HFF-Myc (cell line): ENCODE data around the gene ST8SIA4.

Experiments used
- DNase-seq: peaks from one replicate; pipeline ENCODE4 v3.0.0-alpha.2; 2011; ENCODE audit warnings: low read depth; ENCODE audit errors: extremely low read depth
- H3K4me3 ChIP-seq: replicated peaks from 2 replicates; pipeline ENCODE4 v1.5.1; 2011; ENCODE audit warnings: low read depth, mild to moderate bottlenecking, control low read depth, low read length
- TF ChIP-seq, protein P1 (sequence below): IDR thresholded peaks from 2 replicates; pipeline ENCODE4 v1.5.1; 2012; ENCODE audit warnings: mild to moderate bottlenecking, low read depth, low read length, control low read depth; ENCODE audit errors: missing control alignments

Gene ST8SIA4

DNA sequence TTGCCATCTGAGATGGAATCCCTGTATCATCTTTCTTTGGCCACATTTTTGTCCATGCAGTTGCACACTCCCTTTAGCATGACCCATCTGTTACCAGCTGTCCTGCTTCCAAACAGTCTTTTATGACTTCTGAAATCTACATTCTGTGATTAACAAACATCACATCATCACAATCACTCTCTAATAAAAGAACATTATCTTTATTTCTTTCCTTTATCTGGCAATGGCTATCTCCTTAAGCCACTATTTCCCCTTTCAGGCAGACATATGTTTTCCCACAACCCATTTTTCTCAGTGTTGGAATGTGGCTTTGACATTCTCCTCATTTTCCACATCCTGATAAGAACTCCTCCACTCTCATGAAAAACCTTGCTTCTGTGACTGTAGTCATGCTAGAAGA lies 141.0 kb downstream of the ST8SIA4 start:
- no peak overlapping the region for H3K4me3 ChIP-seq
- TF ChIP-seq, protein P1, sequence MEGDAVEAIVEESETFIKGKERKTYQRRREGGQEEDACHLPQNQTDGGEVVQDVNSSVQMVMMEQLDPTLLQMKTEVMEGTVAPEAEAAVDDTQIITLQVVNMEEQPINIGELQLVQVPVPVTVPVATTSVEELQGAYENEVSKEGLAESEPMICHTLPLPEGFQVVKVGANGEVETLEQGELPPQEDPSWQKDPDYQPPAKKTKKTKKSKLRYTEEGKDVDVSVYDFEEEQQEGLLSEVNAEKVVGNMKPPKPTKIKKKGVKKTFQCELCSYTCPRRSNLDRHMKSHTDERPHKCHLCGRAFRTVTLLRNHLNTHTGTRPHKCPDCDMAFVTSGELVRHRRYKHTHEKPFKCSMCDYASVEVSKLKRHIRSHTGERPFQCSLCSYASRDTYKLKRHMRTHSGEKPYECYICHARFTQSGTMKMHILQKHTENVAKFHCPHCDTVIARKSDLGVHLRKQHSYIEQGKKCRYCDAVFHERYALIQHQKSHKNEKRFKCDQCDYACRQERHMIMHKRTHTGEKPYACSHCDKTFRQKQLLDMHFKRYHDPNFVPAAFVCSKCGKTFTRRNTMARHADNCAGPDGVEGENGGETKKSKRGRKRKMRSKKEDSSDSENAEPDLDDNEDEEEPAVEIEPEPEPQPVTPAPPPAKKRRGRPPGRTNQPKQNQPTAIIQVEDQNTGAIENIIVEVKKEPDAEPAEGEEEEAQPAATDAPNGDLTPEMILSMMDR = no peak
- no peak for DNase-seq

DNA sequence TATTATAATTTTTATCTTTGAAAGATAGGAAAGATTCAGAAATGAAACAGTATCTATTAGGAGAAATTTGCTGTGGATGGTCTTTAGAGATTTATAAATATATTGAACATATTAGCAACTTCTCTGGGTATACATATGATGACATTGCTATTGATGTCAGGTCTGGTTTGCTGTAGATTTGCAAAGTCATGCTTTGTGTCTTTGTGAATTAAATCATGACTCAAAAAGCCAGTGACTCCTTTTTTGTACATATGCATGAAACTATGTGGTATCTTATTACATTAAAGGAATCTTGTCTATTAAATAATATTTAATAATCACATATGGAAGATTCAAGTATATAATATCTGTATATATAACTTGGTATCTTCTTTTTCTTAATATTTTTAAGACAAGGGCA lies 141.9 kb downstream of the ST8SIA4 start:
- TF ChIP-seq, protein P1 = no peak
- DNase-seq = no peak
- H3K4me3 ChIP-seq = no peak overlapping the region

DNA sequence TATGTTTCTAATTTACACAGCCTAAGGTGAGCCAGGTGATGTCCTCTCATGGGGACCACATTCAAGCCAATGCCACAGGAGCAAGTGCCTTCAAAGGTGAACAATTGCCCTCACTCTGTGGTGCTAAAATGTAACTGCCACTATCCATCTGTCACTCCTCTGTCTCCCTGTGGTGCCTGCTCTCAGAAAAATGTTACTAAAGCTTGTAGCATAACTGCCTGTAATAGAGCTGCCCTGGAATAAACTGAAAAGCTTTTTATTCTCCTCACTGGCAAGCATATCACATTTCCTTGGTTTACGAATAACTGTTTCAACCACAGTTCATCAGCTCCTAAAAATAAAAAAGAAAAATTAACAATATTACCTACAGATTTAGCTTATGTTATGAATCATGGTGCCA lies 142.4 kb downstream of the ST8SIA4 start:
- H3K4me3 ChIP-seq = no peak overlapping the region
- no peak for DNase-seq
- TF ChIP-seq, protein P1 = no peak

DNA sequence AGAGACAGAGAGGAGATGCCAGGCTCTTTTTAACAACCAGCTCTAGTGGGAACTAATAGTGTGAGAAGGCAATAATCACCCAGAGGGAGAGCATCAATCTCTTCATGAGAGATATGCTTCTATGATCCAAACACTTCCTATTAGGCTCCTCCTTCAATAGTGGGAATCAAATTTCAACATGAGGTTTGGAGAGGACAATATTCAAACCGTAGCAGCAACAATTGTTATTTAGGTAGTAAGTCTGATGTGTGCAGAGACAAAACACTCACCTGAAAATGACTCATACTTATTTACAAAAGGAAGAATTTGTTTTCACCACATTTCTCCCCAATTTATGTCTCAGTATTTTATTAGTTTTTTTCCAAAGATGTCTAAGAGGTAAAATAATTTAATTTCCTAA lies 144.3 kb downstream of the ST8SIA4 start:
- TF ChIP-seq, protein P1 = no peak
- DNase-seq = no peak
- no peak overlapping the region for H3K4me3 ChIP-seq

DNA sequence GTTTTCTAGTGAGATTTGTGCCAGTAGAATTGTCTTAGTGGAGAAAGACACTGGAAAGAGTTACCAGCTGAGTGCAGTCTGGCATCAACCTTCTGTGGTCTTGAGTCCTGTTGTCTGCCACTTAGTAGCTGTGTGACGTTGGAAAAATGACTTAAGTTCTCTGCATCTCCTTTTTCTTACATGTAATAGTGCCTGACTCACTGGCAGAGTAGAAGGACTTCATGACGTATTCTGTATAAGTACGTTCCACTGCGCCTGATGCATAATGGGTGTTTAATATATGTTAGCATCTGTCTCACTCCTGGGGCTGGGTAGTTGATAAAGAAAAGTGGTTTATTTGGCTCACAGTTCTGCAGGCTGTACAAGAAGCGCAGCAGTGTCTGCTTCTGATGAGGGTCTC lies 144.8 kb downstream of the ST8SIA4 start:
- TF ChIP-seq, protein P1 = no peak
- H3K4me3 ChIP-seq = no peak overlapping the region
- no peak for DNase-seq

DNA sequence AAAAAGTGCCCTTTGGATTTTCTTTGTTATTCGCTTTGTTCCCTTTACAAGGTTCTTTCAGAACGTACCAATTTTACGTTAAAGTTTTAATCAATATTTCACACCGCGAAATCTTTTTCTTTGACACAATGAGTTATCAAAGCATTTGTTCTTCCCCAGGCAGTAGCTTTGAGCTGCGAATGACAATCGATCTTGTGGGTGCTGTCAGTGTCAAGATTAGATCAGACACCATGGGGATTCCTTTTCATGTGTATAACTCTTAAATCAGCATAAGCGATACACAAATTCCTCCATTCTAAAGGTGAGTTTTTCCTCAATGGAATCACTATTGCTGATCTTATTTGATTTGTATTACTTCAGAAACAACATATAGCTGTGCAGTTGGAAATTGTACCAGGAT lies 145.5 kb downstream of the ST8SIA4 start:
- no peak for DNase-seq
- TF ChIP-seq, protein P1 = no peak
- no peak overlapping the region for H3K4me3 ChIP-seq
